Central memory CD8-positive, alpha-beta T cell (primary cell): ENCODE measurements around the gene ERICH2.

Experiments
- ATAC-seq: fragments of 150-1000 bp; cut with Tn5 transposase; replicated peaks from 2 replicates; pipeline ENCODE4 v1.10.0; 2022; ENCODE audit warnings: mild to moderate bottlenecking, moderate FRiP score, moderate number of reproducible peaks; ENCODE audit not compliant: poor library complexity, severe bottlenecking; ENCODE audit errors: extremely low read depth
- DNase-seq, 2 donors: peaks; one replicate each; pipeline ENCODE4 v3.0.0; 2021; ENCODE audit warnings: low spot score in 2 of 2
- H3K27ac Mint-ChIP-seq: one replicate; pipeline ENCODE4 v1.8.0; 2022; ENCODE audit warnings: low read depth, mild to moderate bottlenecking, moderate library complexity, mixed read lengths
- H3K27me3 Mint-ChIP-seq: one replicate; pipeline ENCODE4 v1.8.0; 2022; ENCODE audit warnings: mixed read lengths
- H3K36me3 Mint-ChIP-seq: one replicate; pipeline ENCODE4 v1.8.0; 2022; ENCODE audit warnings: mild to moderate bottlenecking, moderate library complexity, mixed read lengths; ENCODE audit not compliant: insufficient read depth
- H3K4me1 Mint-ChIP-seq: one replicate; pipeline ENCODE4 v1.8.0; 2022; ENCODE audit warnings: mixed read lengths
- H3K4me3 Mint-ChIP-seq: one replicate; pipeline ENCODE4 v1.8.0; 2022; ENCODE audit warnings: mild to moderate bottlenecking, moderate library complexity, mixed read lengths
- H3K9me3 Mint-ChIP-seq: one replicate; pipeline ENCODE4 v1.8.0; 2022; ENCODE audit warnings: mixed read lengths

Gene ERICH2

GRCh38 chr2:170771421-170771937 lies 1.3 kb downstream of the ERICH2 start:
- H3K4me3 Mint-ChIP-seq, result peak overlapping the region; percentile 81
- H3K36me3 Mint-ChIP-seq, result peaks cover 11% of the 10 kb centered on the region
- no peak for DNase-seq
- H3K27me3 Mint-ChIP-seq, result peaks cover 12% of the 10 kb centered on the region
- ATAC-seq, result no peak
- peak overlapping the region; percentile 70 for H3K27ac Mint-ChIP-seq
- H3K9me3 Mint-ChIP-seq, result no peaks in the 10 kb centered on the region
- peaks cover 14% of the 10 kb centered on the region for H3K4me1 Mint-ChIP-seq

- no peaks in the 10 kb centered on the region for H3K9me3 Mint-ChIP-seq
- peaks cover 12% of the 10 kb centered on the region for H3K27me3 Mint-ChIP-seq
- H3K27ac Mint-ChIP-seq, result no peak overlapping the region
- no peak for DNase-seq
- no peak for ATAC-seq
- peaks cover 11% of the 10 kb centered on the region for H3K36me3 Mint-ChIP-seq
- H3K4me3 Mint-ChIP-seq, result peak overlapping the region; percentile 81
- peaks cover 14% of the 10 kb centered on the region for H3K4me1 Mint-ChIP-seq
These were observed 2.1 kb downstream of the ERICH2 start for GRCh38 chr2:170772295-170772694.

GRCh38 chr2:170774074-170774473 lies 3.9 kb downstream of the ERICH2 start:
- Mint-ChIP-seq H3K36me3 (peaks cover 9% of the 10 kb centered on the region), H3K4me1 (peaks cover 14% of the 10 kb centered on the region), H3K4me3 (no peak overlapping the region), H3K9me3 (no peaks in the 10 kb centered on the region), H3K27ac (no peak overlapping the region), H3K27me3 (peaks cover 19% of the 10 kb centered on the region)
- ATAC-seq (no peak), DNase-seq (no peak)

- Mint-ChIP-seq H3K36me3 (no peaks in the 10 kb centered on the region), H3K9me3 (no peaks in the 10 kb centered on the region), H3K4me1 (no peaks in the 10 kb centered on the region), H3K27me3 (peaks cover 37% of the 10 kb centered on the region), H3K27ac (no peak overlapping the region), H3K4me3 (no peak overlapping the region)
- DNase-seq (no peak), ATAC-seq (no peak)
These were observed 8.7 kb downstream of the ERICH2 start for GRCh38 chr2:170778900-170779299.

- DNase-seq (no peak), ATAC-seq (no peak)
- no peak overlapping the region for H3K27ac Mint-ChIP-seq
- no peaks in the 10 kb centered on the region for H3K9me3 Mint-ChIP-seq
- H3K36me3 Mint-ChIP-seq, result no peaks in the 10 kb centered on the region
- peaks cover 41% of the 10 kb centered on the region for H3K27me3 Mint-ChIP-seq
- no peaks in the 10 kb centered on the region for H3K4me1 Mint-ChIP-seq
- no peak overlapping the region for H3K4me3 Mint-ChIP-seq
These were observed 9.1 kb downstream of the ERICH2 start for GRCh38 chr2:170779304-170779703.

GRCh38 chr2:170782673-170783072 lies 12.5 kb downstream of the ERICH2 start:
- H3K27me3 Mint-ChIP-seq, result peaks cover 60% of the 10 kb centered on the region
- no peak for ATAC-seq
- no peaks in the 10 kb centered on the region for H3K9me3 Mint-ChIP-seq

GRCh38 chr2:170783549-170783948 lies 13.4 kb downstream of the ERICH2 start:
- H3K27me3 Mint-ChIP-seq, result peaks cover 61% of the 10 kb centered on the region
- no peaks in the 10 kb centered on the region for H3K4me1 Mint-ChIP-seq
- ATAC-seq, result no peak
- no peak for DNase-seq
- no peaks in the 10 kb centered on the region for H3K36me3 Mint-ChIP-seq
- no peaks in the 10 kb centered on the region for H3K9me3 Mint-ChIP-seq
- no peak overlapping the region for H3K4me3 Mint-ChIP-seq
- no peak overlapping the region for H3K27ac Mint-ChIP-seq

More at GRCh38 chr2:170782673-170783072, 12.5 kb downstream of the ERICH2 start:
- Mint-ChIP-seq H3K27ac (no peak overlapping the region), H3K4me1 (no peaks in the 10 kb centered on the region), H3K4me3 (no peak overlapping the region), H3K36me3 (no peaks in the 10 kb centered on the region)
- no peak for DNase-seq

- no peaks in the 10 kb centered on the region for H3K36me3 Mint-ChIP-seq
- H3K4me3 Mint-ChIP-seq, result no peak overlapping the region
- peaks cover 33% of the 10 kb centered on the region for H3K27me3 Mint-ChIP-seq
- DNase-seq (no peak), ATAC-seq (no peak)
- H3K4me1 Mint-ChIP-seq, result no peaks in the 10 kb centered on the region
- H3K9me3 Mint-ChIP-seq, result no peaks in the 10 kb centered on the region
- no peak overlapping the region for H3K27ac Mint-ChIP-seq
These were observed 28.8 kb downstream of the ERICH2 start for GRCh38 chr2:170798996-170799395.

- Mint-ChIP-seq H3K4me1 (no peaks in the 10 kb centered on the region), H3K36me3 (no peaks in the 10 kb centered on the region), H3K27ac (no peak overlapping the region), H3K27me3 (peaks cover 12% of the 10 kb centered on the region), H3K4me3 (no peak overlapping the region), H3K9me3 (no peaks in the 10 kb centered on the region)
- DNase-seq (no peak), ATAC-seq (no peak)
These were observed 36.4 kb downstream of the ERICH2 start for GRCh38 chr2:170806548-170806947.

- Mint-ChIP-seq H3K27ac (no peak overlapping the region), H3K27me3 (peaks cover 66% of the 10 kb centered on the region), H3K4me1 (peaks cover 31% of the 10 kb centered on the region), H3K9me3 (no peaks in the 10 kb centered on the region), H3K4me3 (no peak overlapping the region), H3K36me3 (peaks cover 23% of the 10 kb centered on the region)
- DNase-seq (no peak), ATAC-seq (no peak)
These were observed 42.8 kb downstream of the ERICH2 start for GRCh38 chr2:170812710-170813600.

GRCh38 chr2:170813611-170814532 lies 43.7 kb downstream of the ERICH2 start:
- DNase-seq (no peak), ATAC-seq (no peak)
- H3K9me3 Mint-ChIP-seq, result no peaks in the 10 kb centered on the region
- H3K27ac Mint-ChIP-seq, result peak overlapping the region; percentile 25
- peak overlapping the region; percentile 41 for H3K4me3 Mint-ChIP-seq
- H3K27me3 Mint-ChIP-seq, result peaks cover 73% of the 10 kb centered on the region
- peaks cover 39% of the 10 kb centered on the region for H3K4me1 Mint-ChIP-seq
- H3K36me3 Mint-ChIP-seq, result peaks cover 28% of the 10 kb centered on the region

- H3K27ac Mint-ChIP-seq, result no peak overlapping the region
- DNase-seq (no peak), ATAC-seq (no peak)
- H3K4me1 Mint-ChIP-seq, result peaks cover 41% of the 10 kb centered on the region
- H3K4me3 Mint-ChIP-seq, result peak overlapping the region; percentile 41
- H3K9me3 Mint-ChIP-seq, result no peaks in the 10 kb centered on the region
- peaks cover 31% of the 10 kb centered on the region for H3K36me3 Mint-ChIP-seq
- H3K27me3 Mint-ChIP-seq, result peaks cover 73% of the 10 kb centered on the region
These were observed 44.5 kb downstream of the ERICH2 start for GRCh38 chr2:170814533-170815230.
